Measurements from ENCODE around the gene CYTH4.

- TF ChIP-seq CTCF (IDR thresholded peaks at IDR 0.05) (no peak), ZFX (IDR thresholded peaks at IDR 0.05; ENCODE audit: borderline replicate concordance) (no peak)
These were observed 29.5 kb downstream of the CYTH4 start for GRCh38 chr22:37311761-37312312.

Data from 22Rv1 (cell line).